H1 (cell line): ENCODE data around the gene POU2F1. TPM values are rescaled to one million over a fixed set of nuclear protein-coding genes. Genes with fewer than 3 reads are reported as not detected.

ENCODE experiments used
- RNF2 ChIP-seq: fragments of 200-900, 300-1000 bp; sonication (generic); IDR thresholded peaks from 2 replicates; pipeline ENCODE4 v1.7.1; 2016; ENCODE audit warnings: borderline replicate concordance, low read depth, mild to moderate bottlenecking, antibody characterized with exemption, low read length; ENCODE audit not compliant: poor library complexity, severe bottlenecking; ENCODE audit errors: missing control alignments
- SUZ12 ChIP-seq: fragments of 200-600 bp; sonication (generic); IDR thresholded peaks from 2 replicates; pipeline ENCODE4 v1.6.1; 2012; ENCODE audit warnings: mild to moderate bottlenecking, inconsistent platforms, low read length, moderate library complexity, mixed read lengths
- polyA plus RNA-seq, 7 experiments: library from polyadenylated mRNA; depleted of rRNA in 3 of 7; stranded (reverse) in 5 of 7; unstranded in 2 of 7; fragments of >200 nt in 5 of 7; fragments of 200-250 nt in 2 of 7; gene quantifications; 1 replicate in 5 of 7; 2 replicates in 1 of 7; 4 replicates in 1 of 7; pipeline versions ENCODE4 v1.2.1 to v1.2.3, GENCODE V29; 2011 to 2013; ENCODE audit warnings: missing spikeins in 2 of 7, mixed read lengths in 2 of 7
- total RNA-seq: library from RNA; stranded (reverse); fragmentation: NEBNext Ultra II Directional; extraction: Animal tissue kit (Norgen Biotek cat#: 25700); gene quantifications from 2 replicates; pipeline ENCODE4 v1.2.1, GENCODE V29; 2021

Gene POU2F1
- total and polyA plus RNA-seq, 2 of the 8 experiments (the other 6 are each of a cell fraction or from before 2014, with no cell fraction given): 37.0 to 57.2 TPM

GRCh38 chr1:167429612-167430011 lies 208.9 kb downstream of the POU2F1 start (continued):
- TF ChIP-seq SUZ12 (no peak), RNF2 (no peak)
